DND-41 (cell line): ENCODE measurements around the gene WLS.

Source experiments
- EZH2 ChIP-seq: IDR thresholded peaks from 3 replicates; pipeline ENCODE4 v1.6.1; 2012; ENCODE audit warnings: borderline replicate concordance, low read depth, mild to moderate bottlenecking, moderate library complexity, low read length, inconsistent platforms; ENCODE audit not compliant: severe bottlenecking
- TF ChIP-seq, protein P1 (sequence below): IDR thresholded peaks from 2 replicates; pipeline ENCODE4 v1.5.1; 2012; ENCODE audit warnings: borderline replicate concordance, low read length, moderate library complexity, mild to moderate bottlenecking; ENCODE audit not compliant: poor library complexity, severe bottlenecking; ENCODE audit errors: extremely low read depth

DNA sequence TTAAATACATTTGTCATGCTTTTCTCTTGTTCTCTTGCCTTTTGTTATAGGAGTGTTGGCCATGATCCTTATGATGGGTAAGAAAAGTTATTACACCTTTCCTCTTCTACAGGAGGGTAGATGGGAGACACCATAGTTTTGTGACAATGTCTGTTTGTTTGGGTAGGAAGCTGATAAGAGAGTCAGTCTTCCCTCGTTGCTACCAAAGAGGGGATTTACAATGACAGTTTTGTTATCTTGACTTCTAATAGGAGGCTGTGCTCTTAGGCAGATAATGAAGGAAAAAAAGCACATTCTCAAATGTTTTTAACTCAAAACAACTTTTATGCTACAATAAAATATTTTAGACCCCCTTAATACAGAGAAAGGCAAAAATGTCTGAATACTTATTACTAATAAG, 48.0 kb upstream of the WLS start:
- TF ChIP-seq, protein P1, sequence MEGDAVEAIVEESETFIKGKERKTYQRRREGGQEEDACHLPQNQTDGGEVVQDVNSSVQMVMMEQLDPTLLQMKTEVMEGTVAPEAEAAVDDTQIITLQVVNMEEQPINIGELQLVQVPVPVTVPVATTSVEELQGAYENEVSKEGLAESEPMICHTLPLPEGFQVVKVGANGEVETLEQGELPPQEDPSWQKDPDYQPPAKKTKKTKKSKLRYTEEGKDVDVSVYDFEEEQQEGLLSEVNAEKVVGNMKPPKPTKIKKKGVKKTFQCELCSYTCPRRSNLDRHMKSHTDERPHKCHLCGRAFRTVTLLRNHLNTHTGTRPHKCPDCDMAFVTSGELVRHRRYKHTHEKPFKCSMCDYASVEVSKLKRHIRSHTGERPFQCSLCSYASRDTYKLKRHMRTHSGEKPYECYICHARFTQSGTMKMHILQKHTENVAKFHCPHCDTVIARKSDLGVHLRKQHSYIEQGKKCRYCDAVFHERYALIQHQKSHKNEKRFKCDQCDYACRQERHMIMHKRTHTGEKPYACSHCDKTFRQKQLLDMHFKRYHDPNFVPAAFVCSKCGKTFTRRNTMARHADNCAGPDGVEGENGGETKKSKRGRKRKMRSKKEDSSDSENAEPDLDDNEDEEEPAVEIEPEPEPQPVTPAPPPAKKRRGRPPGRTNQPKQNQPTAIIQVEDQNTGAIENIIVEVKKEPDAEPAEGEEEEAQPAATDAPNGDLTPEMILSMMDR: no peak
- TF ChIP-seq EZH2: no peak
